ENCODE data around the gene MAPKAPK2.

MAPKAPK2 gene

GRCh38 chr1:206685769-206686477, 1.2 kb downstream of the MAPKAPK2 start (continued):
- TF ChIP-seq ZNF398 (tag by site-specific recombination; IDR thresholded peaks at IDR 0.05), result peak; percentile 72
- TF ChIP-seq ZBTB10 (tag by site-specific recombination; IDR thresholded peaks at IDR 0.05), result 0 out of 2 replicates have a peak, but pooled peaks have one; percentile 29
- no peak for TF ChIP-seq AEBP2 (tag by site-specific recombination; IDR thresholded peaks at IDR 0.05; ENCODE audit: borderline replicate concordance)
- TF ChIP-seq KLF16 (tag by site-specific recombination; IDR thresholded peaks at IDR 0.05), result 0 out of 2 replicates have a peak, but pooled peaks have one; percentile 15
- TF ChIP-seq, protein P1, sequence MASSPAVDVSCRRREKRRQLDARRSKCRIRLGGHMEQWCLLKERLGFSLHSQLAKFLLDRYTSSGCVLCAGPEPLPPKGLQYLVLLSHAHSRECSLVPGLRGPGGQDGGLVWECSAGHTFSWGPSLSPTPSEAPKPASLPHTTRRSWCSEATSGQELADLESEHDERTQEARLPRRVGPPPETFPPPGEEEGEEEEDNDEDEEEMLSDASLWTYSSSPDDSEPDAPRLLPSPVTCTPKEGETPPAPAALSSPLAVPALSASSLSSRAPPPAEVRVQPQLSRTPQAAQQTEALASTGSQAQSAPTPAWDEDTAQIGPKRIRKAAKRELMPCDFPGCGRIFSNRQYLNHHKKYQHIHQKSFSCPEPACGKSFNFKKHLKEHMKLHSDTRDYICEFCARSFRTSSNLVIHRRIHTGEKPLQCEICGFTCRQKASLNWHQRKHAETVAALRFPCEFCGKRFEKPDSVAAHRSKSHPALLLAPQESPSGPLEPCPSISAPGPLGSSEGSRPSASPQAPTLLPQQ (tag by site-specific recombination; IDR thresholded peaks at IDR 0.05), result peak; percentile 71
- no peak for TF ChIP-seq ZNF169 (tag by site-specific recombination; IDR thresholded peaks at IDR 0.05)
- 0 out of 2 replicates have a peak, but pooled peaks have one; percentile 18 for TF ChIP-seq SP7 (tag by site-specific recombination; IDR thresholded peaks at IDR 0.05)
- TF ChIP-seq KLF10 (tag by site-specific recombination; IDR thresholded peaks at IDR 0.05), result peak; percentile 93
- no peak for TF ChIP-seq OVOL3 (tag by site-specific recombination; IDR thresholded peaks at IDR 0.05)
- no peak for TF ChIP-seq ZNF10 (tag by site-specific recombination; IDR thresholded peaks at IDR 0.05)
- TF ChIP-seq HOXC10 (CRISPR knock-in tag; IDR thresholded peaks at IDR 0.05), result 0 out of 2 replicates have a peak, but pooled peaks have one; percentile 75
- TF ChIP-seq ZNF658 (tag by site-specific recombination; IDR thresholded peaks at IDR 0.05), result no peak
- TF ChIP-seq ZNF24 (tag by site-specific recombination; IDR thresholded peaks at IDR 0.05), result no peak; the same call in 1 of the 2 replicates
- TF ChIP-seq, protein P2, sequence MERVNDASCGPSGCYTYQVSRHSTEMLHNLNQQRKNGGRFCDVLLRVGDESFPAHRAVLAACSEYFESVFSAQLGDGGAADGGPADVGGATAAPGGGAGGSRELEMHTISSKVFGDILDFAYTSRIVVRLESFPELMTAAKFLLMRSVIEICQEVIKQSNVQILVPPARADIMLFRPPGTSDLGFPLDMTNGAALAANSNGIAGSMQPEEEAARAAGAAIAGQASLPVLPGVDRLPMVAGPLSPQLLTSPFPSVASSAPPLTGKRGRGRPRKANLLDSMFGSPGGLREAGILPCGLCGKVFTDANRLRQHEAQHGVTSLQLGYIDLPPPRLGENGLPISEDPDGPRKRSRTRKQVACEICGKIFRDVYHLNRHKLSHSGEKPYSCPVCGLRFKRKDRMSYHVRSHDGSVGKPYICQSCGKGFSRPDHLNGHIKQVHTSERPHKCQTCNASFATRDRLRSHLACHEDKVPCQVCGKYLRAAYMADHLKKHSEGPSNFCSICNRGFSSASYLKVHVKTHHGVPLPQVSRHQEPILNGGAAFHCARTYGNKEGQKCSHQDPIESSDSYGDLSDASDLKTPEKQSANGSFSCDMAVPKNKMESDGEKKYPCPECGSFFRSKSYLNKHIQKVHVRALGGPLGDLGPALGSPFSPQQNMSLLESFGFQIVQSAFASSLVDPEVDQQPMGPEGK (tag by site-specific recombination; IDR thresholded peaks at IDR 0.05), result peak; percentile 84
- peak; percentile 60 for TF ChIP-seq GLIS1 (tag by site-specific recombination; IDR thresholded peaks at IDR 0.05)
- peak; percentile 52 for TF ChIP-seq ZNF341 (tag by site-specific recombination; IDR thresholded peaks at IDR 0.05; ENCODE audit: low read depth)
- TF ChIP-seq ZBTB17 (tag by site-specific recombination; IDR thresholded peaks at IDR 0.05), result peak; percentile 65; the same call in 1 of the 2 replicates
- no peak for TF ChIP-seq ZNF513 (tag by site-specific recombination; IDR thresholded peaks at IDR 0.05)
- TF ChIP-seq KLF1 (tag by site-specific recombination; IDR thresholded peaks at IDR 0.05), result peak; percentile 54; the same call in 1 of the 2 replicates
- TF ChIP-seq ZNF555 (tag by site-specific recombination; conservative IDR thresholded peaks at IDR 0.05), result no peak
- no peak for TF ChIP-seq TCF7L2 (IDR thresholded peaks at IDR 0.05; ENCODE audit: borderline replicate concordance, low read depth, low read length)
- no peak for TF ChIP-seq ZNF138 (tag by site-specific recombination; IDR thresholded peaks at IDR 0.05; ENCODE audit: borderline replicate concordance)
- TF ChIP-seq ZFHX2 (tag by site-specific recombination; conservative IDR thresholded peaks at IDR 0.05), result peak; percentile 89
- no peak for TF ChIP-seq YY2 (tag by site-specific recombination; IDR thresholded peaks at IDR 0.05)
- TF ChIP-seq, protein P3, sequence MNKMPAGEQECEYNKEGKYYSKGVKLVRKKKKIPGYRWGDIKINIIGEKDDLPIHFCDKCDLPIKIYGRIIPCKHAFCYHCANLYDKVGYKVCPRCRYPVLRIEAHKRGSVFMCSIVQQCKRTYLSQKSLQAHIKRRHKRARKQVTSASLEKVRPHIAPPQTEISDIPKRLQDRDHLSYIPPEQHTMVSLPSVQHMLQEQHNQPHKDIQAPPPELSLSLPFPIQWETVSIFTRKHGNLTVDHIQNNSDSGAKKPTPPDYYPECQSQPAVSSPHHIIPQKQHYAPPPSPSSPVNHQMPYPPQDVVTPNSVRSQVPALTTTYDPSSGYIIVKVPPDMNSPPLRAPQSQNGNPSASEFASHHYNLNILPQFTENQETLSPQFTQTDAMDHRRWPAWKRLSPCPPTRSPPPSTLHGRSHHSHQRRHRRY (tag by site-specific recombination; IDR thresholded peaks at IDR 0.05), result no peak
- no peak for TF ChIP-seq ZNF2 (tag by site-specific recombination; IDR thresholded peaks at IDR 0.05)
- no peak for TF ChIP-seq ZNF350 (tag by site-specific recombination; IDR thresholded peaks at IDR 0.05)
- TF ChIP-seq ZNF792 (tag by site-specific recombination; IDR thresholded peaks at IDR 0.05), result no peak

Measured in HEK293 (cell line).